GM10847 (cell line): ENCODE results near the gene TASP1.

Experiments
- POLR2A ChIP-seq: IDR thresholded peaks from 2 replicates; pipeline ENCODE4 v1.6.1; 2011; ENCODE audit not compliant: insufficient read length; ENCODE audit errors: extremely low read depth

The TASP1 gene

DNA sequence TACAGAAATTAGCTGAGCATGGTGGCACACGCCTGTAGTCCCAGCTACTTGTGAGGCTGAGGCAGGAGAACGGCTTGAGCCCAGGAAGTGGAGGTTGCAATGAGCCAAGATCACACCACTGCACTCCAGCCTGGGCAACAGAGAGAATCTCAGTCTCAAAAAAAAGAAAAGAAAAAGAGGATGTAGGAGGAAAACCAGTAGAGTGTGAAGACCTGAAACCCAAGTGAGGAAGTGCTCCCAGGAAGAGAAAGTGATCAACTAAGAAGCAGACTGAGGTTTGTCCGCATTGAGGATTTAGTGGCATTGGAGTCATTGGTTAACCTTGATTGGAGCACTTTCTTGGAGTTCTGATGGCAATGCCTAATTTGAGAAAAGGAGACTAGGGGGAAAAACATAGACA, 20.6 kb upstream of the TASP1 start:
- no peak for TF ChIP-seq POLR2A

- TF ChIP-seq POLR2A: no peak
Observed at GRCh38 chr20:13656721-13657368, 18.1 kb upstream of the TASP1 start.

- no peak for TF ChIP-seq POLR2A
Observed at GRCh38 chr20:13654463-13655023, 15.8 kb upstream of the TASP1 start.

- no peak for TF ChIP-seq POLR2A
Observed at GRCh38 chr20:13650474-13650873, 11.7 kb upstream of the TASP1 start.

- no peak for TF ChIP-seq POLR2A
Observed at GRCh38 chr20:13648291-13649228, 9.8 kb upstream of the TASP1 start.

- no peak for TF ChIP-seq POLR2A
Observed at GRCh38 chr20:13644010-13644409, 5.3 kb upstream of the TASP1 start.

- no peak for TF ChIP-seq POLR2A
Observed at GRCh38 chr20:13639150-13639497, 392 bp upstream of the TASP1 start.

DNA sequence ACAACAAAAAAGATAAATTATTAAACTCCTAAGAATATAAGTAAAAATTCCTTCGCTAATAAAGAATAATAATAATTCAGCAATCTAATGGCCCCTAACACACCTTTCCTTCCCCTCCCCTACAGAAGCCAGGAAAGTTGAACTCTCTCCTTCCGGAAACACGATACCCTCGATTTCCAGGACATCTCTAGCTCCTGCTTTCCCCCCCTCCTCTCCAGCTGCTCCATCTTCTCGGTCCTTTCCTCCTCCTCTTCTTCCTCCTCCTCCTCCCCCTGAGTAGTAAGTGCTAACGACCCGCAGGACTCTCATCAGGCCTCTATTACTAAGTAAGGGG, 603 bp downstream of the TASP1 start:
- no peak for TF ChIP-seq POLR2A

DNA sequence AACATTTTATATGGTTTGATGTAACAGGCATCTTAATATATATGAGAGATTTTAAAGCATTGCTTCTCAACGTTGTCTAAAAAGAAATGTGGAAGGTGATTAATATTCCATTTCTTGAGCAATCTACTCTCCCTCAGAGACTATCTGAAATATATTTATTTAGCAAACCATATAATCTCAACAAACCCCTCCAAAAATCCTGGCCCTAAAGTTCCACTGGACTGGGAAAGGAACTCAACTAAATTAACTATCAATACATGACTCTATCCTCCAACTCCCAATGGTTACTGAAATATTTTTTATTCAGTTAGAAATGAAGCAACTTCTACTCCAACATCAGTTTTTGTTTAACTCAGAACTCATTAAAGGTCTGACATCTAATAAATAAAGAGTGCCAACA, 6.3 kb downstream of the TASP1 start:
- TF ChIP-seq POLR2A: no peak

GRCh38 chr20:13626724-13627123, 12.0 kb downstream of the TASP1 start:
- no peak for TF ChIP-seq POLR2A

- TF ChIP-seq POLR2A: no peak
Observed at GRCh38 chr20:13625304-13625979, 13.3 kb downstream of the TASP1 start.

DNA sequence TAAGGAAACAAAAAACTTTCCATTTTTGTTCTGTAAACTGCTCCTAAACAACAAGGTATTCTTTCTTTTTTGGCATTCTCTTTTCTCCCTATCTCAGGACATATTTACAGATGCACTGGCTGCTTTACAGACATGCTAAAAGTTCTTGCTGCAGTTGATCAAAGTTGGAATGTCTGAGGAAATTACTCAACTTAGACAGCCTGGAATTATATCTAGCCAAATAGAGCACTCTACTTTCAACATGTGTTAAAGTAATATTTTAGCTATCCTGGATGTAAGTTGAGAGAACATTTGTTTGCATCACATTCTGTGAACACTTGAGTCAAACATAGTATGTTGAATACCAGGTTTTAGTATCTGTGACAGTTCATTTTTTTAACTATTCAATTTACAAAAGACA, 24.8 kb downstream of the TASP1 start:
- no peak for TF ChIP-seq POLR2A

- no peak for TF ChIP-seq POLR2A
Observed at GRCh38 chr20:13611611-13612125, 27.1 kb downstream of the TASP1 start.

DNA sequence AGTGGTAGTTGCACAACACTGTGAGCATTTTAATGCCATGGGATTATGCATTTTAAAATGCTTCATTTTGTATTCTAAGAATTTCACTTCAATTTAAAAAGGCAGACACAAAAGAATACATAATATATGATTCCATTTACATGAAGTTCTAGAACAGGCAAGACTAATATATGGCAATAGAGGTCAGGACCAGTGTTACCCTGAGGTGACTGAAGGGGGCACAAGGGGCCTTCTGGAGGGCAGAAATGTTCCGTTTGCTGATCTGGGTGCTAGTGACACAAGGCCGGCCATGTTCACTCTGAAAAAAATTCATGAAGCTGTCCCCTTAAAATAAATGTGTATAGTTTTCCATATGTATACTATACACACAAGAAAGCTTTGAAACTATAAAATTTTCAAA, 28.5 kb downstream of the TASP1 start:
- no peak for TF ChIP-seq POLR2A

DNA sequence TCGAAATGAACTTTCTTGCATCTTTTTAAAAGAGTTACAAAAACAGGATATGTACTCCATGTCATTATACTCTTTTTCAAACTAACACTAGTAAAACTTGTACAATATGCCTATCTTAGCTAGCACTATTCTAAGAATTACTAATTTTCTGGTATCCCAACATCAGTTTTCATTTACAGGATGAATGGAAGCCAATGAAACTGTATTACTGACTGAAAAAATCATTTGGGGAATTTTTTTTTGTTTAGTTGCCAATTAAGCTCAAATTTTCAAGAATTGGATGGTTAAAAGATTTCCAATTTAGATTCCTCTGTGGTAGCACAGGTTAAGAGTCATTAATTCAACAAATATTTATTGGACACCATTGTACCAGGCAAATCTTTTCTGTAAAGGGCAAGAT, 30.7 kb downstream of the TASP1 start:
- TF ChIP-seq POLR2A: no peak

DNA sequence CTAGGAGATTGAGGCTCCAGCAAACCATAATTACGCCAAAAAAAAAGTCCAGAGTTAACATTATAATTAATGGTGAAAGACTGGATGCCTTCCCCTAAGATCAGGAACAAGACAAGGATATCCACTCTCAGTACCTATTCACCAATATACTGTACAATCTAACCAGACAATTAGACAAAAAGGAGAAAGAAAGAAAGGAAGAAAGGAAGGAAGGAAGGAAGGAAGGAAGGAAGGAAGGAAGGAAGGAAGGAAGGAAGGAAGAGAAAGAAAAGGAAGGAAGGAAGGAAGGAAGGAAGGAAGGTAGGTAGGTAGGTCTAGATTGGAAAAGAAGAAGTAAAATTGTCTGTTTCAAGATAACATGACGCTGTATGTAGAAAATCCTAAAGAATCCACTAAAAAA, 50.7 kb downstream of the TASP1 start:
- no peak for TF ChIP-seq POLR2A
